HepG2 (cell line): ENCODE results near the gene MMP24OS. TPM values are rescaled to one million over a fixed set of nuclear protein-coding genes. Genes with fewer than 3 reads are reported as not detected.
A peak's percentile ranks its signal among the peaks of the same experiment; 100 is the strongest.

Experiments
- ARNTL ChIP-seq: sonication (generic); formaldehyde crosslinking; IDR thresholded peaks from 2 replicates; pipeline ENCODE4 v1.4.0; 2020; ENCODE audit warnings: mild to moderate bottlenecking, missing genetic modification reagents
- FOXO4 ChIP-seq: sonication (generic); formaldehyde crosslinking; conservative IDR thresholded peaks from 2 replicates; pipeline ENCODE4 v1.8.1; 2023; ENCODE audit warnings: missing genetic modification reagents
- MXD4 ChIP-seq: IDR thresholded peaks from 2 replicates; pipeline ENCODE4 v1.6.1; 2016; ENCODE audit warnings: mild to moderate bottlenecking, missing biosample characterization, missing genetic modification reagents
- PLSCR1 ChIP-seq: sonication (generic); formaldehyde crosslinking; IDR thresholded peaks from 2 replicates; pipeline ENCODE4 v1.5.0; 2020; ENCODE audit warnings: missing genetic modification reagents, mild to moderate bottlenecking, borderline replicate concordance
- SKIL ChIP-seq: sonication (generic); formaldehyde crosslinking; IDR thresholded peaks from 2 replicates; pipeline ENCODE4 v1.8.0; 2022; ENCODE audit warnings: missing genetic modification reagents, mild to moderate bottlenecking, moderate library complexity, borderline replicate concordance
- THAP7 ChIP-seq: sonication (generic); formaldehyde crosslinking; IDR thresholded peaks from 2 replicates; pipeline ENCODE4 v1.8.1; 2023; ENCODE audit warnings: mild to moderate bottlenecking, missing genetic modification reagents
- polyA plus RNA-seq, 8 experiments: library from polyadenylated mRNA; depleted of rRNA in 3 of 8; stranded (reverse) in 7 of 8; unstranded in 1 of 8; fragments of >200 nt; fragmentation: Illumina TruSeq in 4 of 8; extraction: Trizol in 4 of 8; gene quantifications; 2 replicates each; pipeline versions ENCODE4 v1.2.1 to v1.2.3, GENCODE V29; 2011 to 2016; ENCODE audit warnings: low read depth in 4 of 8, missing spikeins in 1 of 8, mixed read lengths in 1 of 8; ENCODE audit not compliant: insufficient read depth in 1 of 8
- total RNA-seq, 5 experiments: library from RNA; depleted of rRNA; stranded (reverse); fragments of >200 nt; fragmentation: Illumina TruSeq; extraction: Trizol; gene quantifications; 2 replicates each; pipeline ENCODE4 v1.2.3, GENCODE V29; 2016; ENCODE audit warnings: low read depth in 1 of 5
- TF ChIP-seq, protein P1 (sequence below), 2 experiments: fragments of 450-650 bp in 1 of 2; sonication (generic) in 1 of 2; formaldehyde crosslinking in 1 of 2; IDR thresholded peaks; 2 replicates each; pipeline versions ENCODE4 v1.6.1 to v1.8.0; 2016 to 2022; ENCODE audit warnings: antibody characterized with exemption in 1 of 2, mild to moderate bottlenecking in 1 of 2, missing genetic modification reagents in 1 of 2

Gene MMP24OS
- total and polyA plus RNA-seq, 2 of the 13 experiments (the other 11 are each of a cell fraction or from before 2014, with no cell fraction given), result 6.0 to 8.5 TPM

DNA sequence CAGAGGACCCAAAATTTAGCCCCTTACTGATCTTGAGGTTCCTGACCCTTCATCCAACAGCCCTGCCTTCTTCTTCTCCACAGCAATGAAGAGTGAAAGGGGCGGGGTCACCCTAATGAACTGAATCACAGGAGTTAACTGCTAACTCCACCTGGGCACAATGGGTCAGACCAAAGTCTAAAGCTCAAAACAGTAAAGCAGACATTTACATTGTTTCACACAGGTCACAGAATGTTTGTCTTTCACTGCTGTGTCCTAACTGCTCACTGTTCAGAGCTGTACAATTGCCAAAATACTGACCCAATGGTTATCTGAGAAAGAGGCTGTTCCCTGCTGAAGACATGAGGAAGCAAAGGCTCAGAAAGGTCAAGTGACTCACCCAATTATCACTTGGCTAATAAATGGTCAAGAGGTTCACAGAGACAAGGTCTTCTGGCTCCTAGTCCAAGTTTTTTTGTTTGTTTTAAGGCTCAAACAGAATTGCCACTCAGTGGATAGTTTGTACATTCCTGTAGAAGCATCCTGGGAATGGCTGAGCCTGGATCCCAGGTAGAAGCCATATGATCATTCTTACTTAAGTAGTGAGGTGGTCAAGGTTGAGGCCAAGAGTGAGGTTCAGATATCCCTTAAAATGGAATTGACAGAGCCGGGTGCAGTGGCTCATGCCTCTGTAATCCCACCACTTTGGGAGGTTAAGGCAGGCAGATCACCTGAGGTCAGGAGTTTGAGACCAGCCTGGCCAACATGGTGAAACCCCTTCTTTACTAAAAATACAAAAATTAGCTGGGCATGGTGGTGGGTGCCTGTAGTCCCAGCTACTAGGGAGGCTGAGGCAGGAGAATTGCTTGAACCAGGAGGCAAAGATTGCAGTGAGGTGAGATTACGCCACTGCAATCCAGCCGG lies 49.4 kb upstream of the MMP24OS start (continued):
- TF ChIP-seq FOXO4 (CRISPR knock-in tag) (no peak), MXD4 (CRISPR knock-in tag) (peak; percentile 83), PLSCR1 (no peak), ARNTL (peak; percentile 52; the same call in 1 of the 2 replicates), THAP7 (CRISPR knock-in tag) (0 out of 2 replicates have a peak, but pooled peaks have one; percentile 30), SKIL (CRISPR knock-in tag) (peak; percentile 96)
- TF ChIP-seq, protein P1, sequence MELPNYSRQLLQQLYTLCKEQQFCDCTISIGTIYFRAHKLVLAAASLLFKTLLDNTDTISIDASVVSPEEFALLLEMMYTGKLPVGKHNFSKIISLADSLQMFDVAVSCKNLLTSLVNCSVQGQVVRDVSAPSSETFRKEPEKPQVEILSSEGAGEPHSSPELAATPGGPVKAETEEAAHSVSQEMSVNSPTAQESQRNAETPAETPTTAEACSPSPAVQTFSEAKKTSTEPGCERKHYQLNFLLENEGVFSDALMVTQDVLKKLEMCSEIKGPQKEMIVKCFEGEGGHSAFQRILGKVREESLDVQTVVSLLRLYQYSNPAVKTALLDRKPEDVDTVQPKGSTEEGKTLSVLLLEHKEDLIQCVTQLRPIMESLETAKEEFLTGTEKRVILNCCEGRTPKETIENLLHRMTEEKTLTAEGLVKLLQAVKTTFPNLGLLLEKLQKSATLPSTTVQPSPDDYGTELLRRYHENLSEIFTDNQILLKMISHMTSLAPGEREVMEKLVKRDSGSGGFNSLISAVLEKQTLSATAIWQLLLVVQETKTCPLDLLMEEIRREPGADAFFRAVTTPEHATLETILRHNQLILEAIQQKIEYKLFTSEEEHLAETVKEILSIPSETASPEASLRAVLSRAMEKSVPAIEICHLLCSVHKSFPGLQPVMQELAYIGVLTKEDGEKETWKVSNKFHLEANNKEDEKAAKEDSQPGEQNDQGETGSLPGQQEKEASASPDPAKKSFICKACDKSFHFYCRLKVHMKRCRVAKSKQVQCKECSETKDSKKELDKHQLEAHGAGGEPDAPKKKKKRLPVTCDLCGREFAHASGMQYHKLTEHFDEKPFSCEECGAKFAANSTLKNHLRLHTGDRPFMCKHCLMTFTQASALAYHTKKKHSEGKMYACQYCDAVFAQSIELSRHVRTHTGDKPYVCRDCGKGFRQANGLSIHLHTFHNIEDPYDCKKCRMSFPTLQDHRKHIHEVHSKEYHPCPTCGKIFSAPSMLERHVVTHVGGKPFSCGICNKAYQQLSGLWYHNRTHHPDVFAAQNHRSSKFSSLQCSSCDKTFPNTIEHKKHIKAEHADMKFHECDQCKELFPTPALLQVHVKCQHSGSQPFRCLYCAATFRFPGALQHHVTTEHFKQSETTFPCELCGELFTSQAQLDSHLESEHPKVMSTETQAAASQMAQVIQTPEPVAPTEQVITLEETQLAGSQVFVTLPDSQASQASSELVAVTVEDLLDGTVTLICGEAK (IDR thresholded peaks at IDR 0.05), result no peak
- TF ChIP-seq, protein P1 (CRISPR knock-in tag; IDR thresholded peaks at IDR 0.05), result peak; percentile 82; the same call in 1 of the 2 replicates
